Natural killer cell (primary cell): ENCODE data around the gene SLC2A1. TPM values are rescaled to one million over a fixed set of nuclear protein-coding genes. Genes with fewer than 3 reads are reported as not detected.

ENCODE experiments used
- ATAC-seq, 3 donors: fragments of 150-1000 bp in 2 of 3; fragments of 200-7000 bp in 1 of 3; cut with Tn5 transposase; 1 replicate in 1 of 3; 2 replicates in 2 of 3; pipeline ENCODE4 v1.10.0; 2021; ENCODE audit warnings: mild to moderate bottlenecking in 2 of 3, moderate library complexity in 2 of 3
- DNase-seq, 2 donors: peaks; one replicate each; pipeline versions ENCODE4 v3.0.0 to v3.0.0-alpha.2; 2013 to 2021; ENCODE audit warnings: mixed read lengths in 1 of 2
- H3K27ac ChIP-seq: one replicate; pipeline ENCODE4 v1.5.1; 2013; ENCODE audit warnings: mild to moderate bottlenecking, low read length
- H3K27me3 ChIP-seq: one replicate; pipeline ENCODE4 v1.6.1; 2013; ENCODE audit warnings: low read length; ENCODE audit not compliant: control insufficient read depth, insufficient read depth
- H3K36me3 ChIP-seq: one replicate; pipeline ENCODE4 v1.6.1; 2013; ENCODE audit warnings: low read length; ENCODE audit not compliant: control insufficient read depth, insufficient read depth
- H3K4me1 ChIP-seq: one replicate; pipeline ENCODE4 v1.6.1; 2013; ENCODE audit warnings: low read length; ENCODE audit not compliant: control insufficient read depth, insufficient read depth
- H3K4me3 ChIP-seq: one replicate; pipeline ENCODE4 v1.5.1; 2013; ENCODE audit warnings: low read length
- H3K9me3 ChIP-seq: one replicate; pipeline ENCODE4 v1.6.1; 2013; ENCODE audit warnings: low read length; ENCODE audit not compliant: control insufficient read depth, insufficient read depth
- H3K27ac Mint-ChIP-seq, 2 donors: one replicate each; pipeline ENCODE4 v1.8.0; 2022; ENCODE audit warnings: mild to moderate bottlenecking in 2 of 2, mixed read lengths in 2 of 2, moderate library complexity in 1 of 2
- H3K27me3 Mint-ChIP-seq, 2 donors: one replicate each; pipeline ENCODE4 v1.8.0; 2022; ENCODE audit warnings: low read depth in 2 of 2, mixed read lengths in 2 of 2
- H3K36me3 Mint-ChIP-seq: one replicate; pipeline ENCODE4 v1.8.0; 2022; ENCODE audit warnings: mixed read lengths
- H3K4me1 Mint-ChIP-seq, 2 donors: one replicate each; pipeline ENCODE4 v1.8.0; 2022; ENCODE audit warnings: mixed read lengths in 2 of 2
- H3K4me3 Mint-ChIP-seq: one replicate; pipeline ENCODE4 v1.8.0; 2022; ENCODE audit warnings: mild to moderate bottlenecking, moderate library complexity, mixed read lengths
- H3K9me3 Mint-ChIP-seq, 2 donors: one replicate each; pipeline ENCODE4 v1.8.0; 2022; ENCODE audit warnings: mixed read lengths in 2 of 2
- CTCF ChIP-seq: fragments of 200-600 bp; IDR thresholded peaks from one replicate; pipeline ENCODE4 v1.8.0; 2022; ENCODE audit warnings: antibody characterized with exemption
- WGBS: methylation state at CpG from one replicate; pipeline ENCODE4 v1.1.7; 2013; ENCODE audit warnings: missing lambda C conversion rate; ENCODE audit not compliant: insufficient coverage; 5-methylcytosine and 5-hydroxymethylcytosine counted together
- intact Hi-C: fragments of 100-400 bp; cut with micrococcal nuclease; formaldehyde crosslinking; loops from one replicate; pipeline ENCODE4 v1.14.2; 2022
- total RNA-seq, 4 donors: library from RNA; stranded (reverse); fragments of 120-200 nt in 1 of 4; gene quantifications; one replicate each; pipeline versions ENCODE4 v1.2.3 to v1.2.4, GENCODE V29; 2013 to 2022

The SLC2A1 gene
- total RNA-seq, 3 donors from 2014 or later (not counting 1 experiment from before 2014, with no cell fraction given) = 94.7 to 143 (median 95.1) TPM

GRCh38 chr1:42996384-42996970, 37.8 kb upstream of the SLC2A1 start:
- Histone ChIP-seq H3K9me3 (no peaks in the 10 kb centered on the region), H3K27ac (no peak overlapping the region), H3K27me3 (no peaks in the 10 kb centered on the region), H3K36me3 (no peaks in the 10 kb centered on the region), H3K4me1 (no peaks in the 10 kb centered on the region), H3K4me3 (no peak overlapping the region)
- Mint-ChIP-seq H3K27me3 (no peaks in the 10 kb centered on the region), H3K4me3 (no peak overlapping the region), H3K9me3 (no peaks in the 10 kb centered on the region), H3K27ac (no peak overlapping the region), H3K4me1 (peaks cover 0 to 5% of the 10 kb centered on the region in 2 donors), H3K36me3 (no peaks in the 10 kb centered on the region)
- WGBS = 96% methylated on average over 5 of the region's 6 CpGs
- no peak for TF ChIP-seq CTCF
- DNase-seq = no peak
- intact Hi-C loops = no loop called here
- no peak for ATAC-seq

- no peaks in the 10 kb centered on the region for H3K27me3 Mint-ChIP-seq
- Histone ChIP-seq H3K9me3 (no peaks in the 10 kb centered on the region), H3K36me3 (no peaks in the 10 kb centered on the region), H3K27me3 (no peaks in the 10 kb centered on the region), H3K27ac (no peak overlapping the region), H3K4me1 (no peaks in the 10 kb centered on the region), H3K4me3 (no peak overlapping the region)
- 42% methylated on average over 7 of the region's 8 CpGs for WGBS
- peaks cover 0 to 5% of the 10 kb centered on the region in 2 donors for H3K4me1 Mint-ChIP-seq
- intact Hi-C loops = no loop called here
- no peak for TF ChIP-seq CTCF
- no peak overlapping the region for H3K4me3 Mint-ChIP-seq
- DNase-seq (no peak), ATAC-seq (no peak)
- no peak overlapping the region for H3K27ac Mint-ChIP-seq
- H3K9me3 Mint-ChIP-seq = peaks cover 0 to 5% of the 10 kb centered on the region in 2 donors
- H3K36me3 Mint-ChIP-seq = peaks cover 9% of the 10 kb centered on the region
Measured at GRCh38 chr1:42993502-42994136, 35.0 kb upstream of the SLC2A1 start.

- H3K36me3 ChIP-seq = no peaks in the 10 kb centered on the region
- 98% methylated on average over 5 of the region's 5 CpGs for WGBS
Measured at GRCh38 chr1:42992054-42992571, 33.4 kb upstream of the SLC2A1 start.

More at GRCh38 chr1:42992054-42992571, 33.4 kb upstream of the SLC2A1 start:
- H3K27ac ChIP-seq = no peak overlapping the region
- H3K4me1 ChIP-seq = no peaks in the 10 kb centered on the region
- DNase-seq (no peak), ATAC-seq (no peak)
- Mint-ChIP-seq H3K4me3 (no peak overlapping the region), H3K27ac (no peak overlapping the region), H3K36me3 (peaks cover 9% of the 10 kb centered on the region), H3K27me3 (no peaks in the 10 kb centered on the region), H3K9me3 (peaks cover 0 to 5% of the 10 kb centered on the region in 2 donors), H3K4me1 (peaks cover 0 to 5% of the 10 kb centered on the region in 2 donors)
- no peak overlapping the region for H3K4me3 ChIP-seq
- H3K27me3 ChIP-seq = no peaks in the 10 kb centered on the region
- TF ChIP-seq CTCF = no peak
- no peaks in the 10 kb centered on the region for H3K9me3 ChIP-seq
- intact Hi-C loops = no loop called here
